Lung (tissue), 12 donors: ENCODE results near the gene COP1. TPM values are rescaled to one million over a fixed set of nuclear protein-coding genes. Genes with fewer than 3 reads are reported as not detected.
A peak's percentile ranks its signal among the peaks of the same experiment; 100 is the strongest.

Experiments used
- ATAC-seq: fragments of 200-7000 bp; cut with Tn5 transposase; one replicate; pipeline ENCODE4 v1.9.1; 2020; ENCODE audit warnings: moderate number of reproducible peaks; ENCODE audit not compliant: insufficient read depth, low FRiP score
- DNase-seq, 3 donors: peaks; one replicate each; pipeline ENCODE4 v3.0.0-alpha.2; 2013 to 2017
- H3K27ac ChIP-seq, 2 donors: one replicate each; pipeline ENCODE4 v1.5.1; 2013; ENCODE audit warnings: mild to moderate bottlenecking in 2 of 2, moderate library complexity in 2 of 2, control low read depth in 1 of 2, inconsistent platforms in 1 of 2, low read depth in 1 of 2, low read length in 1 of 2
- H3K27me3 ChIP-seq, 3 donors: one replicate each; pipeline ENCODE4 v1.5.1; 2013; ENCODE audit warnings: low read length in 2 of 3; ENCODE audit not compliant: control insufficient read depth in 3 of 3, insufficient read depth in 3 of 3
- H3K36me3 ChIP-seq, 4 donors: one replicate each; pipeline ENCODE4 v1.5.1; 2013; ENCODE audit warnings: low read length in 4 of 4, mild to moderate bottlenecking in 1 of 4, moderate library complexity in 1 of 4; ENCODE audit not compliant: control insufficient read depth in 4 of 4, insufficient read depth in 4 of 4
- H3K4me1 ChIP-seq, 5 donors: one replicate each; pipeline ENCODE4 v1.5.1; 2013; ENCODE audit warnings: low read length in 5 of 5, mild to moderate bottlenecking in 2 of 5, moderate library complexity in 1 of 5; ENCODE audit not compliant: control insufficient read depth in 5 of 5, insufficient read depth in 5 of 5
- H3K4me3 ChIP-seq: one replicate; pipeline ENCODE4 v1.5.1; 2013; ENCODE audit warnings: mild to moderate bottlenecking, control low read depth, moderate library complexity
- H3K9ac ChIP-seq, 2 donors: one replicate each; pipeline ENCODE4 v1.5.1; 2013; ENCODE audit warnings: low read length in 2 of 2, control low read depth in 1 of 2; ENCODE audit not compliant: insufficient read depth in 1 of 2
- H3K9me3 ChIP-seq, 4 donors: one replicate each; pipeline ENCODE4 v1.5.1; 2013; ENCODE audit warnings: low read length in 3 of 4, mild to moderate bottlenecking in 1 of 4, moderate library complexity in 1 of 4; ENCODE audit not compliant: control insufficient read depth in 4 of 4, insufficient read depth in 3 of 4
- WGBS, 2 donors: extraction: QIAGEN DNeasy Blood & Tissue Kit; methylation state at CpG; one replicate each; pipeline ENCODE4 v1.1.7; 2013; 5-methylcytosine and 5-hydroxymethylcytosine counted together
- polyA plus RNA-seq, 2 donors: library from polyadenylated mRNA; stranded (reverse); fragments of 200-250 nt; gene quantifications; one replicate each; pipeline ENCODE4 v1.2.1, GENCODE V29; 2013
- total RNA-seq, 2 donors: library from RNA; depleted of rRNA in 1 of 2; stranded (reverse); fragments of >200 nt in 1 of 2; gene quantifications; one replicate each; pipeline ENCODE4 v1.2.1, GENCODE V29; 2014 to 2021
- TF ChIP-seq, protein P1 (sequence below): IDR thresholded peaks from 2 replicates; pipeline ENCODE4 v1.5.1; 2012; ENCODE audit warnings: mild to moderate bottlenecking; ENCODE audit errors: control extremely low read depth, extremely low read depth
- donor health status: control.
- donor health status: control.
- donor health status: Bipolar disorder and iron deficiency.
- donor health status: healthy.
- donor health status: DM: yes; HTN: yes; CAD: no.

Gene COP1
- total and polyA plus RNA-seq, 4 donors = 31.3 to 71.4 (median 52.8) TPM

GRCh38 chr1:175981128-175981527, 226.0 kb downstream of the COP1 start:
- TF ChIP-seq, protein P1, sequence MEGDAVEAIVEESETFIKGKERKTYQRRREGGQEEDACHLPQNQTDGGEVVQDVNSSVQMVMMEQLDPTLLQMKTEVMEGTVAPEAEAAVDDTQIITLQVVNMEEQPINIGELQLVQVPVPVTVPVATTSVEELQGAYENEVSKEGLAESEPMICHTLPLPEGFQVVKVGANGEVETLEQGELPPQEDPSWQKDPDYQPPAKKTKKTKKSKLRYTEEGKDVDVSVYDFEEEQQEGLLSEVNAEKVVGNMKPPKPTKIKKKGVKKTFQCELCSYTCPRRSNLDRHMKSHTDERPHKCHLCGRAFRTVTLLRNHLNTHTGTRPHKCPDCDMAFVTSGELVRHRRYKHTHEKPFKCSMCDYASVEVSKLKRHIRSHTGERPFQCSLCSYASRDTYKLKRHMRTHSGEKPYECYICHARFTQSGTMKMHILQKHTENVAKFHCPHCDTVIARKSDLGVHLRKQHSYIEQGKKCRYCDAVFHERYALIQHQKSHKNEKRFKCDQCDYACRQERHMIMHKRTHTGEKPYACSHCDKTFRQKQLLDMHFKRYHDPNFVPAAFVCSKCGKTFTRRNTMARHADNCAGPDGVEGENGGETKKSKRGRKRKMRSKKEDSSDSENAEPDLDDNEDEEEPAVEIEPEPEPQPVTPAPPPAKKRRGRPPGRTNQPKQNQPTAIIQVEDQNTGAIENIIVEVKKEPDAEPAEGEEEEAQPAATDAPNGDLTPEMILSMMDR = no peak

DNA sequence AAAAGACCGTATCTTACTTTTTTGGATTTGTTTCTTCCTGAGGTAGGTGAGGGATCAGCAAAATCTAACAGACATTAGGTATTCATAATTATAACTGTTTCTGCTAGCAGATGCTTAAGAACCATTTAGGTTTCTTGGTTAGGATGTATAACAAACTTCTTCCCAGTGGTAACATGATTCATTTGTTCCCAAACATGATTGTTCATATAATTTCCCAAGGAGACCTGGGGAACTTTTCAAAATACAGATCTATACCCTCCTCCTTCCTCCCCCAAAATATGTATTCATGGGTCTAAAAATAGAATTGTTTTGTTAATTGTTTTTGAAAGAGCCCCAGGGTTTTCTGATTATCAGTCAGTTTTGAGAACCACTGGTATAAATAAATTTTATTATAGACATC, 228.2 kb downstream of the COP1 start:
- Histone ChIP-seq H3K4me1 (peaks cover 0 to 17% (median 0%) of the 10 kb centered on the region in 5 donors), H3K27me3 (no peaks in the 10 kb centered on the region), H3K27ac (no peak overlapping the region), H3K9me3 (peaks cover 0 to 6% (median 4%) of the 10 kb centered on the region in 4 donors), H3K9ac (no peak overlapping the region), H3K4me3 (no peak overlapping the region), H3K36me3 (peaks cover 3 to 14% (median 12%) of the 10 kb centered on the region in 4 donors)
- WGBS, 2 donors = 95 to 97% methylated on average over 1 of the region's 1 CpG
- no peak for ATAC-seq
- TF ChIP-seq, protein P1 = no peak
- DNase-seq = no peak

More at GRCh38 chr1:175981128-175981527, 226.0 kb downstream of the COP1 start:
- H3K9me3 ChIP-seq = peaks cover 2 to 7% (median 6%) of the 10 kb centered on the region in 4 donors
- ATAC-seq (no peak), DNase-seq (no peak)
- no peak overlapping the region for H3K4me3 ChIP-seq
- no peak overlapping the region for H3K27ac ChIP-seq
- H3K27me3 ChIP-seq = no peaks in the 10 kb centered on the region
- H3K4me1 ChIP-seq = peaks cover 0 to 17% (median 0%) of the 10 kb centered on the region in 5 donors
- H3K36me3 ChIP-seq = peaks cover 7 to 22% (median 17%) of the 10 kb centered on the region in 4 donors
- no peak overlapping the region for H3K9ac ChIP-seq

- 88 to 97% methylated on average over 1 of the region's 1 CpG for WGBS, 2 donors
- TF ChIP-seq, protein P1 = no peak
- Histone ChIP-seq H3K9ac (no peak overlapping the region), H3K36me3 (peaks cover 2 to 13% (median 8%) of the 10 kb centered on the region in 4 donors), H3K9me3 (peaks cover 0 to 6% (median 3%) of the 10 kb centered on the region in 4 donors), H3K4me1 (peaks cover 0 to 17% (median 0%) of the 10 kb centered on the region in 5 donors), H3K27me3 (no peaks in the 10 kb centered on the region), H3K4me3 (no peak overlapping the region), H3K27ac (no peak overlapping the region)
- no peak for ATAC-seq
- DNase-seq = peak in 2 of 3 donors; percentile 52 to 71
Observed at GRCh38 chr1:175978476-175978875, 228.6 kb downstream of the COP1 start.
